ENCODE data around the gene SLC4A4.
"Not testable (repeated sequence)": the region's sequence is repeated elsewhere in the genome, so short reads cannot be mapped to it uniquely, and the experiment has no call there.

SLC4A4 gene

DNA sequence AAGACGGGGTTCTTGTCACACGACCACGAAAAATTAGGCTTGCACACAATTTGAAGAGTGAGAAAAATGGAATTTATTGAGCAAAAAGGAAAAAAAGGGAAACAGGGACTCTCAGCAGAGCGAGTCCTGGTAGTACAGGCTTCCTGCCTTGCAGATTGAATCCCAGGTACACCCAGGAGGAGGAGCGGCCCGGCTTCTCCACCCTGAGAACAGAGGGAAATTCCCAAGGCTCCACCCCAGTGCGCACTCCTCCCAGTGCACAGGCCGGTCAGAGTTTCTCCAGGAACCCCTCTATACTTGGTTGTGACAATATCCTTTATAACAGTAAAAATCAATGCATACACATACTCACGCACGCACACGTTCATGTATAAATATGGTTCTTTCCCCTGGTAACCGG is 22.0 kb downstream of the SLC4A4 start:
- no peak for FAIRE-seq

DNA sequence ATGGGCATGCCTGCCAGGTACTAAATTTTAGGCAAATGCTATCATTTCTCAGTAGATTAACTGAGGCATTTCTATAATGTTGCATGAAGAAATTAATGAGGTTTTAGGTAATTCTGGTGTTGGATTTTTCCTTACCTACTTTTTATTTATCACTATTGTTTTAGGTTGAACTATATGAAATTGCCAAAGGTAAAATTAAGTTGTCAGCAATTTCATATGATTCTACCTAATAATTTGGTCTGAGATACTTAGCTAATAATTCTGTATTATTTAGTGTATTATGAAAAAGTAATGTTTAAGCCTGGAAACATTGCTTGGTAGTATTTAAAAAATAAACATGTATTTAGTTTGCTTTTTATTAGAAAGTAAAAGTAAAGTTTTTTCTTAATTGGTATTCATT is 22.7 kb downstream of the SLC4A4 start:
- no peak for FAIRE-seq

DNA sequence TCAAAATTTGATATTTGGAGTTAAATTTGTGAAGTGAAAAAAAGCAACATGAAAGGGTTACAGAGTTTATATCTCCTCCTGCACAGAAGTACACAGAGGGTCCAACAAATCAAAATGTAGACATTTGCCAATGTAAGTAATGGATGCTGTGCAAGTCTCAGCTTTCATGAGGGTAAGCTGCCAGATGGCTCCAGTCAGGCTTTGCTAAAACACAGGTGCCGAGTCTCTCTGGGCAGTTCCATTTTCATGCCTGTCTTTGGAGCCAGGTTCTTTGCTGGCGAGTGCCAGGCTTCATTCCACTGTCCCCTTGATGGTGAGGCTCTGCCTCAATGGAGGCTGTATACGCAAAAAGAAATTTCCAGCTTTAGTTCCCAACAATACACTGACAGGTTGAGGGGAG is 27.9 kb downstream of the SLC4A4 start:
- no peak for FAIRE-seq

DNA sequence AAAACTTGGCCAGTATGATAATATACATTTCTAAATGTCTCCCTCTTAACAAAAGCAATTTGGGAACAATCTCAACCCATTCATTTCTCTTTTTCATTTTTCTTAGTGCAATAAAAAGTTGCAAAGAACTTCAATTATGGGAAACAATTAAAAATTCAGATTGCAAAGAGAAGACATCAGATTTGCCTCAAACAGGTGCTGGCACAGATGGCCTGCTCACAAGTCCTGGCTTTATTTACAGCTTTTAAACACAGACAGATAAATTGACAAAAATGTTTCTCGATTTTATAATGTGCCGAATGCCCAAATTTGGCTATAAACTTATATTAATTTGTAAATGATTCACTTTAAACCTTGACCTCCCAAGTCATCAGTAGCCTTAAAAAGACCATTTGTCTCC is 28.7 kb downstream of the SLC4A4 start:
- no peak for FAIRE-seq

DNA sequence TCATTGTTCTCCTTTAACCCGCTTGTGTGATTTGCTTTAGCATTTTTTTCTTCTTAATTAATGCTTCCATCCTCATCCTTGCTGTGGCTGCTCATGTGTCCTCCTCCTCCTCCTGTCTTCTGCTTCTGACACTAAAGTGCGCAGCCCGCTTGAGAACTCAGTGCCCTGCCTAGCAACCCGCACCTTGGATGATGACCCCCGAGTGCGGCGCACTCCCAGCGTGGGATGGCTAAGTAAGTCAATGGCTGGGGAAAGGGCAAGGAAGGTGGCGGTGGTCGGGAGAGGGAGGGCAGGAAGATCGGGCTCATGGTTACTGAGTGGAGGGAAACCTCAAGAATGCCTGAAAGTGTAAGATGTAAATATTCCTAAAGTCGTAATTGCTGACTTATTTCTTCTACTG is 30.1 kb downstream of the SLC4A4 start:
- no peak for FAIRE-seq

DNA sequence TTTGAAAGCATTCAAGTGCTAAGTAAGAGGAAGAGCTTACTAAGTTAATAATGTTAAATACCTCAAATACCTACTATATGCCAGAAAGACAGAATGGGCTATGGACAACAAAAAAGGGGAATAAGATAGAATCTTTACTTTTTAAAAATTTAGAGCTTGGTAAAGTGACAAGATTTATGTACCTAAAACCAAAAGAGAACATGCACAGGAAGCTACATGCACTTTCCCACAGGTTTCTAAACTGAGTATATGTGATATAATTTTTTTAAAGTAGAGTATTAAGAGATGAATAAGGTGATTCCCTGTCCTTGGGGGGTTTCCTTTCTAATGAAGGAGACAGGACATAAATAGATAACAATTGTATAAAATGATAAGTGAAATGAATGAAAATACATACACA is 30.7 kb downstream of the SLC4A4 start:
- FAIRE-seq: no peak

DNA sequence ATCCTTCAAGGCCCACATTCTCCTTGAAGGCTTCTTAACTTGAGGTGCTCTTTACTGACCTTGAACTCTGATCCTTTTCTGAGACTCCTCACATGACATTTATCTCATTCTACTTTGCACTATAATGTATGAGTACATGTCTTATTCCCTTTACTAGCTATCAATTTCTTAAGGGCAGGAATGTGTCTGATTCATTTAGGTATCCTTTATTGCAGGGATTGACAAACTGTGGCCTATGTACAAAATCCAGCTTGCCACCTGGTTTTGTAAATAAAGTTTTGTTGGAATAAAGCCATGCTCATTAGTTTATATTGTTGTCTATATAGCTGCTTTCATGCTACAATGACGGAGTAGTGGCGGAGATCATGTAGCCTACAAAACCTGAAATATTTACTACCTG is 36.7 kb downstream of the SLC4A4 start:
- no peak for FAIRE-seq

DNA sequence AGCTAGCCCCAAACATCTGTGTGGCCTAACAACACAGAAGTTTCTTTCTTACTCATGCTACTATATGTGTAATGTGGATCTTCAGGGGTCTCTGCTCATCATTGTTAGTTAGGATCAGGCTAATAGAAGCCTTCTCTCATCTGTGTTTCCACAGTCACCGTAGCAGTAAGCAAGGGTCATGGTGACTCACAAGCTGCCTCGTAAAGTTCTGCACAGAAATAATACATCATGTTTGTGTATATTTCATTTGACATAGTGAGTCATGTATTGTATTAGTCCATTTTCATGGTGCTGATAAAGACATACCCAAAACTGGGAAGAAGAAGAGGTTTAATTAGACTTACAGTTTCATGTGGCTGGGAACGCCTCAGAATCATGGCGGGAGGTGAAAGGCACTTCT is 38.7 kb downstream of the SLC4A4 start:
- FAIRE-seq: no peak

DNA sequence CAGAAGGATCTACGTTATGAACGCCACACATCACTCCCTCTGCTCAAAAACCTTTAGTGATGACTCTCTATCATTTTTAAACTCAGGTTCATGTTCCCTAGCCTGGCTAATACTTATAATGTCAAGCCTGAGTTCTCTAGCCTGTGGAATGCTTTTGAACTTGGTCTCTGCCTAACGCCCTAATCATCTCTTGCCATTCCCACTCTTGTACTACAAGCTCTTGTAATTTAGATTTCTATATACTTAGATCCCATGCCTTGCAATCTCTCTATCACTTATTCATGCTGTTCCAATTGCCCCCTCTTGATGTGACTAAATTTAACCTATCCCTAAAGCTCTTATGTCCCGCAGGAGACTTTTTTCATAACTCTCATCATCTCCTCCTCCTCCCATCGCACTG is 40.3 kb downstream of the SLC4A4 start:
- FAIRE-seq: no peak

DNA sequence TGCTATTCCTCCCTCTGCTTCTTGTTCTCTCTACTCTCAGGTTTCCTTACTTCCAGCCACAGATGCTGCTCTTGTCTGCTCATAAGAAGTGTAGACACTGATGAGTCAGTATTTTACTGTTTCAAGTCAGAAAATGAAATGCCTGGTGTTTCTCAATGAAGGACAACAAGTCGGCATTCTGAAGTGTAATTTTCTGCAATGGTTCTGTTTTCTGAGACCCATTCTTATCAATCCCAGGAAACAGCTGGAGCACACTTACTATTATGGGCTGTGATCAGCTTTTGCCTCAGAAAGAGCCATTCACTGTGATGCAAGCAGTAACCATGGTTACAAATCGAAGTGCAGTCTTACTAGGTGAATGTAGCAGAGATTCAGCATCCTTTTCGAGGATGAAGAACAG is 42.0 kb downstream of the SLC4A4 start:
- no peak for FAIRE-seq

DNA sequence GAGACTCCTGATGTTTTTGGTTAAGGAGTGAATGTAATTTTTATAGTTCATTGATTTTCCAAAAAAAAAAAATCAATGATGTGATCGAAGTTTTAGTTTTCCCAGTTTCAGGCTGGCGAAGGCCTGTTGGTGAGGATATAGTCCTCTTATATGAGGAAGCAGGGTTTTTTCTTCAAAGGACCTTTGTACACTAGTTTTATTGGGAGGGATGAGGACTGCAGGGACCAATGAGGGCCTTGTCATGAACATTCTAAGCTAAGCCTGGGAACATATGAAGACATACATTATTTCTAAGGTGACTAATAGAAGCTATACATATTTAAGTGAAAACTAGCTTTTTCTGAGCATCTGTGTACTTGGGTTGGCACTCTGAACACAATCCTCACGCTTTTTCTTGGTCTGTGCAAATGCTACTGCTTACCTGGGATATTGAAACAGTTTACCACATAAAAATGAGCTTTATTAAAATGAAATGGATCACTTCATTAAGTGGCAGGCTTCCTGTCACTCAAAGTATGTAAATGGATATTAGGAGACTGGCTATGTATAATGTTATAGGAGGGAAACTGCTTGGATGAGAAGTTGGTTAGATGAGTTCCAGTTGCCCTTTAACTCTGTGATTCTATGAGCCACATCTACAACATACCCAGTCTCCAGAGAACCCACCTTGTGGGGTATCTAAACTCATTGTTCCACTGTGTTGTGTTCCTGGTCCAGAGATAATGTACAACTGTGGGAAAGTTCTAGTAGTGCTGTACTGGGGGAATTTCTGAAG is 43.5 kb downstream of the SLC4A4 start:
- FAIRE-seq: no peak

DNA sequence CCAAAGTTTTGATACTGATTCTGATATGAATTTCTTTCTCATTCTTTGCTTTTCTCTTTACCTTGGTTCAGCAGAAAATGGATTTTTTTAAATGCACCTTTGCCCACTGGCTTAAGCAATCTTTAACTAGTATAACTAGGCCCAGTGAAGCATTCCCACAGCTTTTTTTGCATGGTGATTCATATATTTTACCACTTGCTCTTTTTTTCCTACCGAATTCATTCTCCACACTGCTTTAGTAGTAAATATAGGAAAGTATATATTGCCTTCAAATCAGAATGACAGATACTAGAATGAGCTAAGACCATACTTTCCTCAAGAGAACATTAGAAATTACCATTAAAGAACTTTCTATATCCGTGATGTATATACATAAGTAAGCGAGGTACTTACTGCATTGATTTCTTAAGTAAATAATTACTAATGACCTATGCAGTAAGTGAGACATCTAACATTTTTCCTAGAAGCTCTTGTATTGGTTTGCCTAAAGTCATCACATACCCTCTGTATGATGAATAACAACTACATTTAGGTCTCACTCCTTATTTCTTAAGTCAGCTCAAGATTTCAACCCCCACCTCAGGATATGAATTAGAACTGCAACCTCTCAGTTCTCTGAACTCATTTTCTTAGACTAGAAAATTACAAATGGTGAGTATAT is 44.2 kb downstream of the SLC4A4 start:
- no peak for FAIRE-seq

DNA sequence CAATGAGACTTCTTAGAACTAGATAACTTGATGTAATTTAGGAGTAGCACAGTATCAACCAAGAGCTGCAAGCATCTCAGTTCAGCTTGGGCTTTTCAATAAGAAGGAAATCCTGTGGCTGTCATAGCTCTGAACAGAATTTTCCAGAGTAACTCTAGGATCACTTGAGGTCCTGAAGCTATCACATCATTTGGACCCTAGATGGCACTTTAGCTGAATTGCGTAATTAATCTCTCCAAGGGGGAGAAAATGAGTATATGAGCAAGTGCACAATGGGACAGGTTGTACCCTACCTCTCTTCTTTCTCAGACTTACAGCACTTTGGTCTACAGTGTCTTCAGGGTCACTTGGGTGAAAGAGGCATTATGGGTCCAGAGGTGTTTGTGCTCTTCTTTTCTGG is 45.2 kb downstream of the SLC4A4 start:
- no peak for FAIRE-seq

DNA sequence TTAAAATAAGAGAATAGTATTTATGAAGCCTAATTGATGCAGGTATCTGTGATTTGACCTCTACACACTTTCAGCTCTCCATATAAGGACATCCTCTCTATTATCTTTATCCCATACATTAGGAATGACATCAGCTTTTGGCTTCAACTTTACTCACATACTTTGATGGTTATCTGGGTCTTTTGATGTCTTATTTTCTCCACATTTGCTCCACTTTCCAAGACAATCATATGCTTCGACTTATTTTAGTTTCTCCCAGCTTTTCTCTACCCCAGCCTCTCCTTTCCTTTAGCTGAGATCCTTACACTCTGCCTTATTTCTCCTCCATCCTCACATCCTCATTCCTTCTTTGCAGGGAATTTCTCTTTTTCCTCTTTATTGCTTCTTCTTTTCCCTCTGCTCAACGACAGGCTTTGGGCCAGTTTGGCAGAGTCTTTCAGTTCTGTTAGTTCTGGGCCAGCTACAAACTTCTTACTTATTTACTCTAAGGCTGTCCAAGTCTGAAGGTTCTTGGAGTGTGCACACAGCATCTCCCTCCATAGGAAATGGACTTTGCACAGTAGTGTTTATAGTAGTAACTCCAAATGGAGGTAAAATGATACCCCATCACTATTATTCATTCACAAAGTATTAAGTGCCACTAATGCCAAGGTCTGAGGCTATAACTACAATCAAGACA is 50.5 kb downstream of the SLC4A4 start:
- FAIRE-seq: no peak

DNA sequence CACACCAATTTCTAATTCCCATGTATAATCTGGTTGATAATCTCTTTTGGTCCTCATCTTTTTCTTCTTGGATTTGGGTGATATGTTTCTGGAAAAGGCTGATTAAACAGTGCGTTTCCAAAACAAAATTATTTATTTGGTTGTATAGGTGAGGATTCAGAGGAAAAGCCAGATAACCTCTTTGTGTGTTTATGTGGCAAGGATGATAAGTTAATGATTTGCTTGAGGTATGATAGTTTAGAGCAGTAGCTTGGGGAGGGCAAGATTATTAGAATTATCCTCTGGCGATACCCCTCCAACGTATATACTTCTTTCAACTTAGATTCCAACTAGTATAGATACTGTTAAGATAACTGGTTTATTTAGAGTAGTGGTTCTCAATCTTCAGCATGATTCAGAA is 53.3 kb downstream of the SLC4A4 start:
- FAIRE-seq: no peak

DNA sequence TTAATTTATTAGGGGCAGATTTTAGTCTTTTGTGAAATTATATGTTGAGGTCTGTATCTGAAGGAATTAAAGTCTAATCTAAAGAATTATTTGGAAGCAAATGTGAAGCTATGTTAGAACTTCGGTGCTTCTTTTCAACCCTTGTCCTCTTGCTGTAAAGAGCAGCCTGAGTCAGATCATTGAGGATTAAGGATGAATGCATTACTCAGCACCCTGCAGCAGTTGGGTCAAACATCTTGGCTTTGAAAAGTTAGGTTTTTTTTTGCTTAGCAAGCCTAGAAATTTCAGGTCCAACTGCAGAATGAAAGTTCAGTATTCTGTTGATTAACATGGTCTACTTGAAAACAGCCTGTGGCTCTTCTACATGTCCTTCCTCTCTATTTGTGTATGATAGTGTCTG is 57.6 kb downstream of the SLC4A4 start:
- no peak for FAIRE-seq

DNA sequence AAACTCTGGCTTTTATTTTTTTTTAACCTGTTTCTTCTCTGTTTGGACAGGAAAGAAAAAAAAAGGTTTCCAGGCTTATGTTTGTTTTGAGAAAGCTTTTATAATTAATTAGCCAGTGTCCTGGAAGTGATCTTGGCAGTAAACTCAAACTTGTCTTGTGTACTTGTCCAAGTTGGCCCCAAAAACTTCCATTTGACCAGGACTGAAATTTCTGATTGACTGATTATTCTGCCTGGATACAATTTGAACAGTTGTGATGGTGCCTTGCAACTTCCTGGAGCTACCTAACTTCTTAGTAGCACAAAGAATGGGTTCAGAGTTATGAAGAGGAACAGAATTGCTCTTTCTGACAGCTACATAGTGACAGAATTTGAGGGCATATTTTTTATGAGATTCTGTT is 62.0 kb downstream of the SLC4A4 start:
- FAIRE-seq: no peak

DNA sequence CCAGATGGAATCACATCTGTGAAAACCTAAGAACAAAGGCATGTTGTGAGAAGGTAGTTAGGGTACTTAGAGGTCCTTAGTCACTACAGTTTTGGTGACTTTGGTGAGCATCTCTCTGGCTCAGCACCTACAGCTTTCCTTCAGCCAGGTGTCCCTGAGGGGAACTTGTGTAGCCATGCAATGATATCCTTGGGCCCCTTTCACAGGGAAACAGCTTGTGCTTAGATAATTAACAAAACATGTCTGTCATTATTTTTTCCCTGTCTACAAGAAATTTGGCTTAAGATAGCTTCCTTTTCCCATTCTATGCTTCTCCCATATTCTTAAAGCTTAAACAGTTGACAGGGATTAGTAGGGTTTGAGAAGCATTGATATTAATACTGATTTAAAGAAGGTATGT is 63.8 kb downstream of the SLC4A4 start:
- FAIRE-seq: no peak

DNA sequence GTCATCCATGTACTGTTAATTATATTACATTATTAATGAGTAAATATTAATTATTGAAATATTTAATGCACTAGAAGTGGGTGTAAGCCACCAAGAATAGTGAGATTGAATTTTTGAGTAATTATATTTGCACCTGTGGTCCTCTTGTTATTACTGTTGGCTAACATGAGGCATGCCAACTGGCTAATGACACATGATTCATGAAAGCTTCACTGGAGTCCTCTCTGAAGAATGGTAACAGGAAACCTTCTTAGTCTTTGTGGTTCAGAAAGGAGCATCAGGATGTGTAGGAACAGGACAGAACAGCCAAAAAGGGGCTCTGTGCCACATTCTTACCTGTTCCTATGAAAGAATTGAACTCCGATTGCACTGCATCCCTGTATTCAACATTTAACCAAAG is 65.2 kb downstream of the SLC4A4 start:
- no peak for FAIRE-seq

DNA sequence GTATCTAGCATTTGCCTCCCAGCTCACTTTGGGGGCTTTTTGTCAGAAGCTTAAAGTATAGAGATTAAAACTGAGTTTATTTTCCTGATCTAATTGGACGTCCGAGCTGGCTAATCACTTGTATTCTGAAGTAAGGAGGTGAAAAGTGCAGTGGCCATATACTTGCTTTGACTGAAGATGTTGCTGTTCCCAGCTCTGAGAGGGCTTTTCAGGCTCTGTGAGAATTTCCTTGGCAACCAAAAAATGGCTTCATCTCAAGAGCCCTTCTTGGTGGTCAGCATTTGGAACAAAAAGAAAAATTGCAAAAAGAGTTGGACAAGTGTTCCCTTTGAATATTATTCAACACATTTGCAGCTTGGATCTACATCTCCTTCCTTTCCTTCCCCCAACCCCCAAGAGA is 67.0 kb downstream of the SLC4A4 start:
- FAIRE-seq: no peak

DNA sequence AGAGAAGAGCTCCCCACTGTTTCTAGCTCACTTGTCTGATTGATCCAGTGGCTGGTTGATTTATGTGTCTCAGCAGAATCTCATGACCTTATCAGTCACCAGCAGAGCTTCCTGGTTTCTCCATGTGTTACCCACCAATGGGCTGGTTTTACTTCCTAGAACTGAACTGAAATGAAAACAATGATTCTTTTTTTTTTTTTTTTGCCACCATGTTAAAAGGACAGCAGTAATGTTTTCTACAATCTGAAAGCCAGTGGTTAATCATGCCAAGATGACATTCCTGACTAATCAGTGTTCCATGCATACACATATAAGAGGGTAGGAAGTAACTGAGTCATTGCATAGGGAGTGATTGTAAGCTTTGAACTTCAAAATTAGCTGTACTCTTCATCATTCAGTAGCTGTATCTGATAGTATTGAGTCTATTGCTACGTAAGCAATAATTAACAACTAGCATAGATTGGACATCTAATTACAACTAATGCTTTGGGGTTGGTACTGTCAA is 67.7 kb downstream of the SLC4A4 start:
- no peak for FAIRE-seq

DNA sequence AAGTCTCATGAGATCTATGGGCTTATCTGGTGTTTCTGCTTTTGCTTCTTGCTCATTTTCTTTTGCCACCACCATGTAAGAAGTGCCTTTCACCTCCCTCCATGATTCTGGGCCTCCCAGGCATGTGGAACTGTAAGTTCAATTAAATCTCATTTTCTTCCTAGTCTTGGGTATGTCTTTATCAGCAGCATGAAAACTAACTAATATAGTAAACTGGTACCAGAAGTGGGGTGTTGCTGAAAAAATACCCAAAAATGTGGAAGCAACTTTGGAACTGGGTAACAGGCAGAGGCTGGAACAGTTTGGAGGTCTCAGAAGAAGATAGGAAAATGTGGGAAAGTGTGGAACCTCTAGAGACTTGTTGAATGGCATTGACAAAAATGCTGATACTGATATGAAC is 70.1 kb downstream of the SLC4A4 start:
- not testable (repeated sequence) for FAIRE-seq

DNA sequence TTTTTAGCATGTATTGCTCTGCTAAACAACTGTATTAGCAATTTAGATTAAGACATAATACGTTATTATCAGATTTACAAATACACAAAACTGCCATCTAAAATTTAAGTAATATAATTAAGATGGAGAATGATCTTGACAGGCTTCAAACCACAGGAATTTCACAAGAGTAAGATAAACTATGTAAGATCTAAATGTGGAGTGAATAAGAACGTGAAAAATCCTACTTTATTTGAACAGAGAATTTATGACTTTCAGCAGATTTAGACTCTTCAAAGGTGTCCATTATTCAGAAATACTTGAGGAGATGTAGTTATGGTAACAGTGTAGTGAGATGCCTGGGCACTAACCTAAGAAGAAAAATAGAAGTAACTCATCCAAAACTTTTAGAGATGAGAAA is 73.2 kb downstream of the SLC4A4 start:
- no peak for FAIRE-seq

DNA sequence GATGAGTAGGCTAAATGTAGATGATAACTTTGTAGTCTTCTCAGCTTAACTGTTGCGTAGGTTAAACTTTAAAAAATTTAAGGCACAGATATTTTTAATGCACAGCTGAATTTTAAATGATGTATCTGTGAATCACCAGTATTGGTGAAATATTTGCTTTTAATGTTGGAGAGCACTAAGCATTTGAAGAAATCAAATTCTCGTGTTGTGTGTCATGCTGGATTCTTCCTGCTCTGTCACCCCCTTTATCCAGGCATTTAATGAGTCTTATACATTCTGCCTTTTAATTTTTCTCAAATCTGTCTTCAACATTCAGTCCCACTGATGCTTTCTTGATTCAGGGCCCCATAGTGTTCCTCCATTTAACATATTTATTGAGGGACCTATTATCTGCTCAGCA is 76.7 kb downstream of the SLC4A4 start:
- no peak for FAIRE-seq

Data from TTC549 (cell line).